ENCODE data around the gene ODF4. TPM values are rescaled to one million over a fixed set of nuclear protein-coding genes. Genes with fewer than 3 reads are reported as not detected.
"Not testable (repeated sequence)": the region's sequence is repeated elsewhere in the genome, so short reads cannot be mapped to it uniquely, and the experiment has no call there.

ODF4 gene
- total RNA-seq, 1 donor from 2014 or later: not detected

DNA sequence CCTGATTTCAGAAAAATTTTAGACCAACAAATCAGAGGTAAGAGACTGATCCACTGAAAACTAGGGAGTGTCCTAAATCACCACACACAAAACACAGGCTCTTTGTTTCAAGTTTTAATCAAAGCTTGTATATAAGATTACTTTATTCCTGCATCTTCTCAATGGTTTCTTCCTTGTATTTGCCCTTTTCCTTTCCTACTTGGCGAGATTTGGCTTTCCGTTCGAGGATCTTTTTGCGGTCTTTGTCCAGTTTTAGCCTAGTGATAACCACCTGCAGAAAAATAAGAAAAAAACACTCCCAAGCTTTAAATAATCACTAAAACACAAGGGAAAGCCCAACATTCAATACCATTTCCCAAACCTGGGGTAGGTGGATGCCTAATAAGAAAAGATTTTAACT lies 37.8 kb downstream of the ODF4 start:
- Mint-ChIP-seq H3K27ac (ENCODE audit: unreplicated experiment) (peak overlapping the region; percentile 13), H3K4me3 (ENCODE audit: unreplicated experiment) (no peak overlapping the region), H3K4me1 (ENCODE audit: unreplicated experiment) (peaks cover 27% of the 10 kb centered on the region), H3K36me3 (ENCODE audit: low read depth, unreplicated experiment) (peaks cover 28% of the 10 kb centered on the region), H3K9me3 (ENCODE audit: unreplicated experiment) (no peaks in the 10 kb centered on the region), H3K27me3 (ENCODE audit: unreplicated experiment) (no peaks in the 10 kb centered on the region)
- TF ChIP-seq, protein P1, sequence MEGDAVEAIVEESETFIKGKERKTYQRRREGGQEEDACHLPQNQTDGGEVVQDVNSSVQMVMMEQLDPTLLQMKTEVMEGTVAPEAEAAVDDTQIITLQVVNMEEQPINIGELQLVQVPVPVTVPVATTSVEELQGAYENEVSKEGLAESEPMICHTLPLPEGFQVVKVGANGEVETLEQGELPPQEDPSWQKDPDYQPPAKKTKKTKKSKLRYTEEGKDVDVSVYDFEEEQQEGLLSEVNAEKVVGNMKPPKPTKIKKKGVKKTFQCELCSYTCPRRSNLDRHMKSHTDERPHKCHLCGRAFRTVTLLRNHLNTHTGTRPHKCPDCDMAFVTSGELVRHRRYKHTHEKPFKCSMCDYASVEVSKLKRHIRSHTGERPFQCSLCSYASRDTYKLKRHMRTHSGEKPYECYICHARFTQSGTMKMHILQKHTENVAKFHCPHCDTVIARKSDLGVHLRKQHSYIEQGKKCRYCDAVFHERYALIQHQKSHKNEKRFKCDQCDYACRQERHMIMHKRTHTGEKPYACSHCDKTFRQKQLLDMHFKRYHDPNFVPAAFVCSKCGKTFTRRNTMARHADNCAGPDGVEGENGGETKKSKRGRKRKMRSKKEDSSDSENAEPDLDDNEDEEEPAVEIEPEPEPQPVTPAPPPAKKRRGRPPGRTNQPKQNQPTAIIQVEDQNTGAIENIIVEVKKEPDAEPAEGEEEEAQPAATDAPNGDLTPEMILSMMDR (IDR thresholded peaks at IDR 0.05; ENCODE audit: unreplicated experiment): no peak
- DNase-seq (ENCODE audit: low spot score): no peak

DNA sequence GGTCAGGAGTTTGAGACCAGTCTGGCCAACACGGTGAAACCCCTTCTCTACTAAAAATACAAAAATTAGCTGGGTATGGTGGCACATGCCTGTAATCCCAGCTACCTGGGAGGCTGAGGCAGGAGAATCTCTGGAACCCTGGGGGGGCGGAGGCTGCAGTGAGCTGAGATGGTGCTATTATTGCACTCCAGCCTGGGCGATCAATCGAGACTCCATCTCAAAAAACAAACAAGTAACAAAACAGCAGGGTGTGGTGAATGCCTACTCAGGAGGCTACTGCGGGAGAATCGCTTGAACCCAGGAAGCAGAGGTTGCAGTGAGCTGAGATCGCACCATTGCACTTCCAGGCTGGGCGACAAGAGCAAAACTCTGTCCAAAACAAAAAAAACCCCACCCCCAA lies 38.5 kb downstream of the ODF4 start:
- H3K27ac Mint-ChIP-seq (ENCODE audit: unreplicated experiment); H3K27me3 Mint-ChIP-seq (ENCODE audit: unreplicated experiment); DNase-seq (ENCODE audit: low spot score); H3K9me3 Mint-ChIP-seq (ENCODE audit: unreplicated experiment); H3K4me3 Mint-ChIP-seq (ENCODE audit: unreplicated experiment): not testable (repeated sequence)
- peaks cover 28% of the 10 kb centered on the region for H3K36me3 Mint-ChIP-seq (ENCODE audit: low read depth, unreplicated experiment)
- H3K4me1 Mint-ChIP-seq (ENCODE audit: unreplicated experiment): peaks cover 34% of the 10 kb centered on the region

DNA sequence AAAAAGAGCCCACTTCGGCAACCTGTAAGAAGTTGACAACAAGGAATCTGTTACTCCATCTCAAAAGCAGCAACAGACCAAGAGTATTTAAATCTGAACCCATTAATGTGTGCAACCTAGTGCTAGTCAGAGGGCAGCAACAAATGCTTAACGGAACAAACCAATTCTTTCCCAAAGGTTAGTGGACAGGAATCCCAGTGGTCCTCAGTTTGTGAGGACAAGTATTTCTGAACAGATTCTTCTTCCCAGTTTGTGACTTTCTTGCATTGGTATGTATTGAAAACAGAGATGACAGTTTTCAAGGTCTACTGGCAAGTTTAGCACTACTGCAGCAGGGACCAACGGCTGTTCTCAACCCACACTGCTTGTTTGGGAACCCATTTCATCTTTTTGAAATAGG lies 40.4 kb downstream of the ODF4 start:
- no peak for DNase-seq (ENCODE audit: low spot score)
- TF ChIP-seq, protein P1 (IDR thresholded peaks at IDR 0.05; ENCODE audit: unreplicated experiment): no peak
- H3K27ac Mint-ChIP-seq (ENCODE audit: unreplicated experiment): no peak overlapping the region
- peaks cover 46% of the 10 kb centered on the region for H3K4me1 Mint-ChIP-seq (ENCODE audit: unreplicated experiment)
- peaks cover 14% of the 10 kb centered on the region for H3K27me3 Mint-ChIP-seq (ENCODE audit: unreplicated experiment)
- no peaks in the 10 kb centered on the region for H3K9me3 Mint-ChIP-seq (ENCODE audit: unreplicated experiment)
- peaks cover 28% of the 10 kb centered on the region for H3K36me3 Mint-ChIP-seq (ENCODE audit: low read depth, unreplicated experiment)
- H3K4me3 Mint-ChIP-seq (ENCODE audit: unreplicated experiment): no peak overlapping the region

DNA sequence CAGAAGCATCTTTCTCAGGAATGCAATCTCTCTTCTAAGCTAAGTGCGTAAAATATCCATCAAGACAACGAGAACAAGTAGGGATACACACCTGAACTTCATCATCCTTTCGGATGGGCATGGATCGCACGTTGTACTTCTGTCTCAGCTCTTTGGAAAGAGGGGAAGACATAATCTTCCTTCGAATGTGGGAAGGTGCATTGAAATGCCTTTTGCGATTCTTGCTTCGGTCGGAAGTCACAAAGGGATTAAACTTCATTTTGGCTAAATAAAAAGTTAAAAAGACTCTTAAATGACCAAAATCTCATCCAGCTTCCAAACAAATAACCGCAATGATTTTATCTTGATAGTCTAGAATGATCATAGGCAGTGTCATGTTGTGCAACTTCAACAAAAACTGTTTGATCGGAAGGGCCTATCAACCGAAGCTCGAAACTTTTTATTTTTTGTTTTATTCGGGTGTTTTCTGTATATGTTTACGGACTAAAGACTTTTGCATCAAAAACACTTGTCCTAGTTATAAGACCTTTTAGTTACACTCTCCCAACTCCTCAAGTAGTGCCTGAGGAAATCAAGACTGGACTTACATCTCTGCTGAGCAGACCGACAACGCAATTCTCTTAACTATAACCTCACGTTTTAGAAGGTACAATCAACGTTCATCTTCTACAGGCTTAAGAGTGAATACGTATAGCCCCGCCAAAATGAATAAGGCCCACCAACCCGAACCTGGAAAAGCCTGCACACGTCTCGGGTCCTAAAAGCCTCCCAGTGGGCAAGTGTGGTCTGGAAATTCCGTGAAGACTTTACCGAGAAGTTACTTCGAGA lies 42.6 kb downstream of the ODF4 start:
- Mint-ChIP-seq H3K9me3 (ENCODE audit: unreplicated experiment) (no peaks in the 10 kb centered on the region), H3K36me3 (ENCODE audit: low read depth, unreplicated experiment) (peaks cover 22% of the 10 kb centered on the region), H3K27ac (ENCODE audit: unreplicated experiment) (peak overlapping the region; percentile 94), H3K4me1 (ENCODE audit: unreplicated experiment) (peaks cover 44% of the 10 kb centered on the region), H3K27me3 (ENCODE audit: unreplicated experiment) (peaks cover 18% of the 10 kb centered on the region), H3K4me3 (ENCODE audit: unreplicated experiment) (peak overlapping the region; percentile 100)
- DNase-seq (ENCODE audit: low spot score): no peak
- TF ChIP-seq, protein P1 (IDR thresholded peaks at IDR 0.05; ENCODE audit: unreplicated experiment): no peak

DNA sequence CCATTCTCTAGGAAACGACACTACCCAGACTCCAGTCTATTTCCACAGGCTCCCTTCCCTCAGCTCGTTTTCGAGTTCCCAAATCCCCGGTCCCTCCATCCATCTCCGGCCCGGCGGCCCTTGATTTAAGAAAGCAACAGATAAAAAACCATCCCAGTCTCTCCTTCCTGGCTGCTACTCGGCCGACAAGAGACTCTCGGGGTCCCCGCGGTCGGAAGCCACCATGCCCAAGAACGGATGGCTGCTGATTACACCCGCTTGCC lies 43.2 kb downstream of the ODF4 start:
- peaks cover 18% of the 10 kb centered on the region for H3K36me3 Mint-ChIP-seq (ENCODE audit: low read depth, unreplicated experiment)
- peak overlapping the region; percentile 100 for H3K4me3 Mint-ChIP-seq (ENCODE audit: unreplicated experiment)
- peaks cover 19% of the 10 kb centered on the region for H3K27me3 Mint-ChIP-seq (ENCODE audit: unreplicated experiment)
- TF ChIP-seq, protein P1 (IDR thresholded peaks at IDR 0.05; ENCODE audit: unreplicated experiment): no peak
- H3K27ac Mint-ChIP-seq (ENCODE audit: unreplicated experiment): peak overlapping the region; percentile 94
- no peaks in the 10 kb centered on the region for H3K9me3 Mint-ChIP-seq (ENCODE audit: unreplicated experiment)
- no peak for DNase-seq (ENCODE audit: low spot score)
- H3K4me1 Mint-ChIP-seq (ENCODE audit: unreplicated experiment): peaks cover 49% of the 10 kb centered on the region

Measured in endothelial cell (in vitro differentiated cells).